Measurements from ENCODE around the gene ATG2B.

ATG2B gene

DNA sequence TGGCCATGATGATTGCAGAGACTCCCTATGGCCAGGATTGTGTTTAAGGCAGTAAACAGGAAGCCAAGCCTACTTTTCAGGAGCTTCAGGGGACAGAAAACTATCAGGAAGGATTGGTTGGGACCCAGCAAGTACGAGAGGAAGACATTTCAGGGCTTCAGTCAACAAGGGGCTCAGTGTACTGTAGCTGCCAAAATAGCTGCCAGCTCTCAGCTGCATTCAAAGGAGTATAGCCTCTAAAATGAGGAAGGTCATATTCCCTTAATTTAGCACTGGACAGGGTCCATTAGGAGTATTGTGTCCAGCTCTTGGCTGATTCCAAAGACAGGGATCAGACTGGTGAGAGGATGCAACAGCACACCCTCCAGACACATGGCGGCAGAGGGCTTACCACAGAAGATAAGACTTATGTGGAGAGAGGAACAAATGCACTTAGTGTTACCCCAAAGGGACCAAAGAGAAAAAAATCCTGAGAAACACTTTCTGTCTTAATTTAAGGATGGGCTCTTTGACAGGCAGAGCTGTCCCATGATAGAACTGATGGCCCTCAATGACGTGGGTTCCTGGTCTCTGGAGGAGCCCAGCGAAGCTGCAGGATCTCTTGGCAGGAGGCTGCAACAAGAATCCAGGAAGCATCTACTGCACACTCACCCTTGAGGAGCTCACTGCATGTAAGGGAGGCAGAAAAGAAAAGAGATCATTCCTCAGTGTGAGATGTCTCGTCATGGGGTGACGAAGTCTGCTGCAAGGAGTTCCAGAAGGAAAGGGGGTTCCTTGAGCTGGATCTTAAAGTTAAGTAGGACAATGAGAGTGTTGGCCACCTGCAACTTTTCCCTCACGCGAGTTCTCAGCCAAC is 92.3 kb downstream of the ATG2B start:
- no peak for DNase-seq (ENCODE audit: low spot score)

DNA sequence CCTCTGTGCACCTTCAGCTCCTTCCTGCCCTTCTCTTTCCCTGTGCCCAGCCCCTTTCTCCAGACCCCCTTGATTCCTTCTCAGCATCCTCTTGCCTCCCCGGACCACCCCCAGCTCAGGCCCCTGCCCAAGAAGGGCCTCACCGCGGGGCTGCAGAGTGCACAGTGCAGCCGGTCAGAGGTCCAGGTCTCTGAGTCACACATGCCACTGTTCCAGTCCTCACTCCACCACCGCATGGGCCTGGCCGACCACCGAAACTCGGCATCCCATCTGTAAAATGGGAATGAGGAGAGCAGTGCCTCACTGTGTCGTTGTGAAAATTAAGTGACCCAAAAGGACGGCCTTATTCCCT is 93.8 kb downstream of the ATG2B start:
- no peak for DNase-seq (ENCODE audit: low spot score)

DNA sequence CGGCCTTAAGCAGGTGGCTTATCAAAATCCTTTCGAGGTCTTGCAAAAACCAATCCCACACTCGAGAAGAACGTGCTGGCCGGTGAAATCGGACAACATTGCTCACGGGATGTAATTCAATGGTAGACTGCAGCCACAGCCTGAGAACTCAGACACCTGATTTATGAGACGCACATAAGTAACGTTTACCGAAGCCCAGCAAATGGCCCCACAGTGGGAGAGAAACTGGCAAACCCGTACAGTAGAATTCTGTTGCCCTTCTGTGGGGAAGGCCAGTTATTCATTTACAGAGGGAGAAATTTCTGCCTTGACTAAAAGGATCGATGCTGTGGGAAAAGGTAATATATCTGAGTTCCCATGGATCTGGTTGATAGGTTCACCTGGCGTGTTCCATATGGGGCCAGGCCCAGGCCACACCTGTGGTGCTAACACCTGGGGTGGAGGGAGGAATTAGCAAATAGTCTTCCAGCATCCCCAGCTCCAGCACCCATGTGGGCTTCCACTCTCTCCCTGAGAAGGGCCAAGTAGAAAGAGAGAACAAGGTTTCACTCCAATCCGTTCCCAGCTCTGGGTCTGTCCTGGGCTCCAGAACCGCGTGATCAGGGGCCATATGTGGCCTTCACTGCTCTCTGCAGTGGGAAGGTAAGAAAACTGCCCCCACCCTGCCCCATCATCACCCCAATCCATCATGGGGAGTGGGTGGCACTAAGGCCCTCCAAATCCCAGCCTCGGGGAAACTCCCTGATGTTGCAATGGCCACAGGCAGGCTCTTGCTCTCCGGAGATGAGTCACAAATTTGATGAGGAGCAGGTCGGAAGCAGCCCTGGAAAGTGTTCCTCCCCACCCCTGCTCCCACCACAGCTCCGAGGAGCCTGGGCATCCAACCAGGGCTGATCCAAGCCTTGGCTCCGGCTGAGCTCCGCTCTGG is 94.4 kb downstream of the ATG2B start:
- DNase-seq (ENCODE audit: low spot score): no peak

DNA sequence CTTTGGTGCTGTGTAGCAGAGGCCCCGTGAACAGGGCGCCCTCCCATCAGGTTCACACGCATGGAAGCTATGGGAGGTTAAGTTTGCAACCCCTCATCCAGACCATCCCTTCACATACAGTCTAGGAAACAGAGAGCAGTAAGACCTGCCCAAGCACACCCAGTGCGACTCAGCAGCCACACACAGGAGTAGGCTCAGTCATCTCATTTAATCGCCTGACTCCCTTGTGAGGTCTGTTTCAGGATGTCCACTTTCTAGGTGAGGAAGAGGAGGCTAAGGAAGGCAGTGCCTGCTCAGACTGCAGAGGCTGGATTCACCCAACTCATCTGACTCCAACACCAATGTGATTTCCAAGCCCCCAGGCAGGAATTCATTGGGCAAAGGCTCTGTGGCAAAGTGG is 95.2 kb downstream of the ATG2B start:
- no peak for DNase-seq (ENCODE audit: low spot score)

DNA sequence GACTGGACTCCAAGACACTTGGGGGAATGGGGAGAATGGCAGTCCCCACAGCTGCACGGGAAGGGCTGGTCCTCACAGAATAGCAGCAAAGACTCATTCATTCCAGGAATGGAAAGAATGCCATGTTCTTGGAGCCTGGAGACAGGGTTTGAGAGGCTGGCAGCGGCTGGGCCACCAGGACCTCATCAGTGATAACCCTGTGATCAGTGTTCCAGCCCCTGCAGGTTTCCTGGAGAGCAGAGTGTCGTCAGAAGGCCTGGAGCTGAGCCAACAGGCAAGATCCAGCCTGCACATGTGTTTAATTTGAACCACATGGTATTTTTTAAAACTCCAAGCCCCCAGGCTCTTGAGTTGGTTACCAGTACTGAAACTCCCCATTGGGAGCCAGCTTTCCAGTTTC is 95.8 kb downstream of the ATG2B start:
- DNase-seq (ENCODE audit: low spot score): no peak

DNA sequence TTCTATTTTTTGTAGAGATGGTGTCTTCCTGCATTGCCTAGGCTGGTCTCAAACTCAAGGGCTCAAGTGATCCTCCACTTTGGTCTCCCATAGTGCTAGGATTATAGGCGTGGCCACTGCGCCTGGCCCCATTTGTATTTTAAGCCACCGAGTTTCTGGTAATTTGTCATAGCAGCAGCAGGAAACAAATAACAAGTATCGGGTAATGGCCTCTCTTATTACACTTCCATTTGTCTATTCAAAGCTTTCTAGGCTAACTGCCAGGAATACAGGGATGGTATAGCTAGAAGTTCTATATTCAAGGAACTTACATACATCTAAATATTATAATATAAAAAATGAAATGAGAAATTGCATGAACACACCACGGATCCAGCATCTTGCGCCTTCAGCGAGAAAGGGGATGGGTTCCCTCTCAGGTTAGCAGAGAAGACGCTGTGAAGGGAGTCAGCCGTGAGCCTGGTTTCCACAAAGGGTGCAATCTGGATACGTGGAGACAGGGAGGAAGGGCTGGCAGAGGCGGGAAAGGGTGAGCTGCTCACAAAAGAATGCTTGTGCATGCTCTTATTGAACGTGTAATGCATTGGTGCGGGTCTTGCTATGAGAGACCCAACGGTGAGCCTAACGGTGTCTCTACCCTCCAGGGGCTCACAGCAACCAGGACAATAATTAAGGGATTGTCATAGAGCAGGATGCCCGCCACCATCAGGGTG is 97.6 kb downstream of the ATG2B start:
- no peak for DNase-seq (ENCODE audit: low spot score)

DNA sequence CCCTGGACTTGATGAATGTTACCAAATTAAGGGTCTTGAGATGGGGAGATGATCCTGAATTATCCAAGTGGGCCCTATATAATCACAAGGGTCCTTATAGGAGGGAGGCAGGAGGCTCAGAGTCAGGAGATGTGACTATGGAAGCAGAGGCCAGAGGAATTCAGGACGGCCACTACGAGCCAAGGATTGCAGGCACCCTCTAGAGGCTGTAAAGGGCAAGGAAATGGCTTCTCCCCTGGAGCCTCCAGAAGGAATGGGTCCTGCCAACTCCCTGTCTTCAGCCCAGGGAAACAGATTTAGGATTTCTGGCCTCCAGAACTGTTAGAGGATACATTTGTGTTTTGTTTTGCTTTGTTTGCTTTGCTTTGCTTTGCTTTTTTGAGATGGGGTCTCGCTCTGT is 98.3 kb downstream of the ATG2B start:
- no peak for DNase-seq (ENCODE audit: low spot score)

DNA sequence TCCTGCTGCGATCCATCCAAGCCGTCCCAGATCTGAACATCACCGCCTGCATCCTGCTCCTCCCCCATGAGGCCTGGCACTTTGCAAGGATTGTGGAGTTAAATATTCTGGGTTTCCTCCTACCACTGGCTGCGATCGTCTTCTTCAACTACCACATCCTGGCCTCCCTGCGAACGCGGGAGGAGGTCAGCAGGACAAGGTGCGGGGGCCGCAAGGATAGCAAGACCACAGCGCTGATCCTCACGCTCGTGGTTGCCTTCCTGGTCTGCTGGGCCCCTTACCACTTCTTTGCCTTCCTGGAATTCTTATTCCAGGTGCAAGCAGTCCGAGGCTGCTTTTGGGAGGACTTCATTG is 99.0 kb downstream of the ATG2B start:
- DNase-seq (ENCODE audit: low spot score): no peak

DNA sequence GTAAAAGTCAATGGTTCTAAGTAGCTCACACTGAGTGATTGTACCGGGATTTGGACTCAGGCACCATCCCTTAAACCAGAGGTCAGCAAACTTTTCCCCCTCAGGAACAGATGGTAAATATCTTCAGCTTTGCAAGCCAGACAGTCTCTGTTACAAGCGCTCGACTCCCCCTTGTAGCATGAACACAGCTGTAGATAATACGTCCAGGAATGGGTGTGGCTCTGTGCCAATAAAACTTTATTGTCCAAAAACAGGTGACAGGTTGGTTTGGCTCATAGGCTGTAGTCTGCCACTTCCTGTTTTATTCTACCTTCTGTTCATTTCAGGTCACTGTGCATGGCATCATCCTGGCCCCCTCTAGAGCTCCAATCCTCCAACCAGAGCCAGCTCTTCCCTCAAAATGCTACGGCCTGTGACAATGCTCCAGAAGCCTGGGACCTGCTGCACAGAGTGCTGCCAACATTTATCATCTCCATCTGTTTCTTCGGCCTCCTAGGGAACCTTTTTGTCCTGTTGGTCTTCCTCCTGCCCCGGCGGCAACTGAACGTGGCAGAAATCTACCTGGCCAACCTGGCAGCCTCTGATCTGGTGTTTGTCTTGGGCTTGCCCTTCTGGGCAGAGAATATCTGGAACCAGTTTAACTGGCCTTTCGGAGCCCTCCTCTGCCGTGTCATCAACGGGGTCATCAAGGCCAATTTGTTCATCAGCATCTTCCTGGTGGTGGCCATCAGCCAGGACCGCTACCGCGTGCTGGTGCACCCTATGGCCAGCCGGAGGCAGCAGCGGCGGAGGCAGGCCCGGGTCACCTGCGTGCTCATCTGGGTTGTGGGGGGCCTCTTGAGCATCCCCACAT is 99.6 kb downstream of the ATG2B start:
- DNase-seq (ENCODE audit: low spot score): no peak

DNA sequence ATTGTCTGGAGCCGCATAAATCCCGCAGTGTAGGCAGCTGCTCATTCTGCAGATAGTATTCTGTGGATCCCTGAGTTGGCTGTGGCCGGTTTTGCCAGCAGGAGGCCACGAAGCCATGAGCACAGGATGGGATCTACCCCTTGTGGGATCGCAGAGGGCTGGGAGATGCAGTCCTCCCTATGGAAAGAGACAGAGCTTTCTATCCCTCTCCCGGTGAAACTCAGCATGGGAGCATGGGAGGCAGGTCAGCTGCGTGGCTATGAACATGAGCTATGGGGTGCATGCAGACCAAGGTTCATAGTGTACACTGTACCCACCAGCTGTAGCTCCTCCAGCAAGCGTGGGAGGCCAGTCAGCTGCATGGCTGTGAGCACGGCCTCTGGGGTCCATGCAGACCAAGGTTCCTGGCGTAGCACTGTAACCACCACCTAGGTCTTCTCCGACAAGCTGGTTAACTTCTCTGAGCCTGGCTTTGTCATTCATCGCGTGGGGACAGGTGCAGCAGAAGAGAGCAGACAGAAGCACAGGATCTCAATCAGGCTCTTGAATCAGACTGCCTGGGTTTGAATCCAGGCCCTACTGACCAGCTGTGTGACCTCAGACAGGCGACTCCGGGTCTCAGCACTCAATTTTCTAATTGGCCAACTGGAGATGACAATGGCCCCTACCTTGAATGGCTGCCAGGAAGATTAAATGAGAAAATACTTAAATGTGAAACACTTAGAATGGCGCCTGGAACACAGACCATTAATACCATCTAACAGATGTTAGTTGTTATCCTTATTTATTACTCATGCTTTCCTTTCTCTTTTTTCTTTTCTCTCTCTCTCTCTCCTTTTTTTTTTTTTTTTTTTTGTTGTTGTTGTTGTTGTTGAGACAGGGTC is 101.1 kb downstream of the ATG2B start:
- DNase-seq (ENCODE audit: low spot score): no peak

DNA sequence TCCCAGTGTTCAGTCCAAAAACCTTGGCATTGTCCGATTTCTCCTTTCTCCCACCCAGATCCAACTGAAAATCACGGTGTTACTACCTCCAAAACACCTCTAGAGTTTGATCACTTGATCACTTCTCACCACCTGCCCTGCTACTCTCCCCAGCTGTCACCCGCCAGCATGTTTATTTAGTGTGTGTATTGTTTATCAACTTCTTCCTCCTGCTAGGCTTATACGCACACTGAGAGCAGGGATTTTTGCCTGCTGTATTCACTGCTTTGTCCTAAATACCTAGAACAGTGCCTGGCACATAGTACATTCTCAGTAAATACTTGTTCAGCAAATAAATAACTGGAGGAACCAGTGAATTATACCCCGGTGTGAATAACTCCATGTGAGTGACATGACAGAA is 102.1 kb downstream of the ATG2B start:
- no peak for DNase-seq (ENCODE audit: low spot score)

DNA sequence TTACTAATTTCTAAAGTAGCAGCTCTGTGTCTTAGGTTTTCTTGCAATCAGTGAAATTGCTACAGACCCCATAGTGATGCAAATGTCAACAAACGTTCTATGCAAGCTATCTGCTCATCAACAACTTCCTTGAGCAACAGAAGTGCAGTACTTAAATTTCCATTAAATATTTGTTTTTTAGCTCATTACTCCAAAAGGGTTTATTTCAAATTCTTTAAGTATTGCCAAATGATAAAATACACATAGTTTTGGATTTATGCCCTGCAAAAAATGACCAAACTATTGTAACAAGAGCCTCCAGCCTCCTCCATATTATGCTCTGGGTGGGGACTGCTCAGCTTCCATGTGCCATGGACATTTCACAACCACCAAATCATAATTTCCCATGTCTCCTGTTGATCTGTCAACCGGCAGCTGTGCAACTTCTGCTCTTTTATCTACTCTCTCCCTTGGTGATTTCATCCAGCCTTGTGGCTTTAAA is 102.8 kb downstream of the ATG2B start:
- no peak for DNase-seq (ENCODE audit: low spot score)

DNA sequence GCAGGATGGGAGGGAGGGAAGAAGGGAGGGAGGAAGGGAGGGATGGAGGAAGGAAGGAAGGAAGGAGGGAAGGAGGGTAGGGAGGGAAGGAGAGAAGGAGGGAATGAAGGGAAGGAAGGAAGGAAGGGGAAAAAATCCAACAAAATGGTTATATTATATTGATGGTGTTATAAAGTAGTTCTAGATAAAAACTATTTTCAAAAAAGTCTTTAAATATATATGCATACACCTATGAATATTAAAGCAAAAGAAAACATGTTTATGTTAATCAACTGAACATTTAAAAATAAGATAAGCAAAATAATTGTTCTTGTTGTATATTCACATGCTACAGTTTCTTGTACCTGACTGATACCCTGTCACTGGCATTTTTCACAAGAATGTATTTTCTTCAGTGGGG is 105.2 kb downstream of the ATG2B start:
- DNase-seq (ENCODE audit: low spot score): no peak

DNA sequence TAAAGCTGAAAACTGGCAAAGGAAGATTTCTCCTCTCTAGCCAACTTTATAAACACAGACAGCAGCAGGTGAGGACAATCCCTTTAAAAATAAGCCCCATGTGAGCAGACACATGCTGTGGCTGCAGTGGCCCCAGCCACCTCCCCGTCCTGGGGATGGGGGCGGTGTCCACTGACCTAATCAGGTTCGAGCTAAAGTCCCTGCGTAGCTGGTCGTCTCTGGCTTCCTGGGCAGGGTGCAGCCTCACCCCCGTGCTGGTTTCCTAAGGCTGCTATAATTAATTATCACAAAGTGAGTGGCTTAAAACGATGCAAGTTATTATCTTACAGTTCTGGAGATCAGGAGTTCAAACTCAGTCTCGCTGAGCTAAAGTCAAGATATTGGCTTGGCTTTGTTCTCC is 106.1 kb downstream of the ATG2B start:
- no peak for DNase-seq (ENCODE audit: low spot score)

DNA sequence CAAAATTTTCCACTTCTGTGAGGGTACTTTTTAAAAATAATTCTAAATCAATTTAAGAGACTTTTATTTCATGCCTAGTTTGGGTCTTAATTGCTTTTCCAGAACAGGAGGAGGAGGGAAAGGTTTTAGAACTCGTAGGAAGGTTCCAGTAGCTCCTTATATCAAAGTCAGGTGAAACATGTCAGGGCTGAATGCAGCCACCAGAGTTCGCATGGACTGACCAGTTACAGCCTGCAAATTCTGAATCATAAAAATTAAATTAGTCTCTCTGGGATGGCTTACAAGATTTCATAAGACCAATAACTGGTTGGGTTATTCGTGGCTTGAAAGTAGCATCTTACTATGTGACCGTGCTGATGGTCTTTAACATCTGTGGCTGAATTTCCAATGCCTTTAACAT is 106.7 kb downstream of the ATG2B start:
- DNase-seq (ENCODE audit: low spot score): no peak

DNA sequence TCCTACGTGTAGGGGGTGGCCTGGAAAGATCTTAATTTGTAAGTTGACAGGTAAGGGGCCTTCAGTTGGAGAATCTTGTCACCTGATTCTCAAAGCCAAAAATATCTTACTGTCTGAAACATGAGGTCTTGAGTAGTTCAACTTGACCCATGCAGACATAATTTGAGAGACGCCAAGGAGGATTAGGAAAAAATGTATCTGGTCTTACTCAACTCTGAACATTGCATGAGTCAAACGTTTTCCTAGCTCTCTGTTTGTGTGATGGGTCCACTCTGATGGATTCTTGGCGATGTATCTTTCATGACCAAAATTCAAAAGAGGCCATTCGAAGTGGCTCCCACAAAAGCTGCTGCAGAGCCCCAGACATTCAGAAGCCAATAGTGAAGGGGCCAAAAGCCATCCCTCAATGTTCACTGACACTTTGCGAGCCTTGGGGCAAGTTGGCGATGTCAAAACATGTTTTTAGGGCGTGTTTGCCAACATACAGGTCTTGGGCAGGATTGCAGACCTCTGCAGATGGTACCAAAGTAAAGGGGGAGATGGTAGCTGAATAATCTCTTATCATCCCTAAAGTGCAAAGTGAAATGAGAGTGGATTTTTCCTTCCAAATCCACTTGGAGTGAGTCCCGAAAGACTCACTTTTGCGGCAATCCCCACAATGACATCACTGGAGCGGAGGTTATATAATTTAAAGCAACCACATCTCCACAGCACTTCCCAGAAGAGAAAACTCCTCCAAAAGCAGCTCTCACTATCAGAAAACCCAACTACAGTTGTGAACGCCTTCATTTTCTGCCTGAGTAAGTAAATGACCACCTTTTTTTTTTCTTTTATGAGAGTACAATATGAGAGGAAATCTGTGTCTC is 107.4 kb downstream of the ATG2B start, which contains the start of gene BDKRB1:
BDKRB1 (plus strand) TSS at position 710 of the 866 bp plus-strand sequence. CDS start 7,473 bp downstream, outside the sequence.
- no peak for DNase-seq (ENCODE audit: low spot score)

DNA sequence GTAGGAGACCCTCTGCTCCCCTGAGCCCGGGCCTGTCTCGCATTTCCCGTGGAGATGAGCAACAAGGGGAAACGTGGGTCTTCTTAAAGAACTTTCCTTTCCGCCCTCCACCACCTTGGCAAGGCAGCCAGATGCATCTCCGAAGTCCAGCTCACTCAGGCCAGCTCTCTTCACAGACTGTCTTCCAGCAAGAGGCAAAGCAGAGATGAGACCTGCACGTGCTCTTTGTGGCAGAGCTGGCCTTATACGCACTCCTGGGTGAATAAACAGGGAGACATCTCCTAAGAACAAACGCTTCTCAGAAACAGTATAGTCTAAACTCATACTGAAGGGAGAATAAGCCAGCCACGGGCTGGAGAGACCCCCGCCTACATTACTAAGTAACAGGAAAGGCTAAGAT is 108.5 kb downstream of the ATG2B start:
- no peak for DNase-seq (ENCODE audit: low spot score)

DNA sequence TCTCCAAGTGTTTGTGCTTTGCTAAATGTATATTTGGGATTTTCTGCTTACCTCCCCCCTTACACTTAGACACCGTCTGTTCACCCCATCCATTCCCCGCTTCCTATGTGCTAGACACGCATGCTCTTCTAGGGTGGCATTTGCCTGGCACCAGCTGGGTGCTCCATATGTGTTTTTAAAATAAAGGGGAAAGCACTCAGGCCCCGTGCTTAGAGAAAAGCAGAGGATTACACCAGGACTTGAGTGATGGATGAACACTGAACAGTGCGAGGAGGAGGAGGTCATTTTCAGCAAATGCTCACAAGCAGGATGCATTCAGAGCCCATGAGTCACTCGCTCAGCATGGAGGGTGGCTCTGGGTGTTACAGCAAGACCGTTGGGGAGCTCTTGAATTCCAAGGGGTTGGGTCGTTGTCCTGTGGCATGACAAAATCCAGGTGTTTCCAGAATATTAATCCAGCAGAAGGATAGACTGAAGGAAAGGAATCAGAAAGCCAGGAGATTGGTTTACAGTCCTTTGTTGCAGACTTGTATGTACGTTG is 110.1 kb downstream of the ATG2B start:
- DNase-seq (ENCODE audit: low spot score): no peak

DNA sequence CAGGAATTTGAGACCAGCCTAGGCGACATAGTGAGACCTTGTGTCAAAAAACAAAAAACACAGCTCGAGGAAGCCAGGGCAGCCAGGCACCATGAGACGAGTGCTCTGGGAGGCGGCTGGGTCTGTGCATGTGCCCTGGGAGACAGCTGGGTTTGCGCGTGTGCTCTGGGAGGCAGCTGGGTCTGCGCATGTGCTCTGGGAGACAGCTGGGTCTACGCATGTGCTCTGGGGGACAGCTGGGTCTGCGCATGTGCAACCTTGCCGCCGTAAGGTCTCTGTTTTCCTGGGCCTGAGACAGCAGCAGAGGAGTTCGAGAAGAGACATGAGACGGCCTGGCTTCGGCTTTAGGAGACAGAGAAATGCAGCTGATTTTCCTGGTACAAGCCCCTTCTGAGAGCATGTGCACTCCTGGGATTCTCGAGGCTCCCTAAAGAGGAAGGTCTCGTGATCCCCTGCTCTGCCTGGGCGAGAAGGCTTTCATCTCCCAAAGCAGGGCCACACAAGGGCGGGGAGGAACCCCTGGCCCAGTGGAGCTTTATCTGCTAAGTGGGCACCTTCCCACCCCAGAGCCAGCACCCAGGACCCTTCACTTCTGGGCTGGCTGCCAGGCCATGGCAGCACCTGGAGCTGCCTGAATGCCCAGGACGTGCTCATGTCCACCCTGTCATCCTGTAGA is 110.7 kb downstream of the ATG2B start:
- no peak for DNase-seq (ENCODE audit: low spot score)

Data from D341Med (cell line).